Measurements from ENCODE around the gene VIL1. TPM values are rescaled to one million over a fixed set of nuclear protein-coding genes. Genes with fewer than 3 reads are reported as not detected.

The VIL1 gene
- not detected in 2 replicates for total RNA-seq

- no peak for DNase-seq
These were observed at the start of gene VIL1 for GRCh38 chr2:218418717-218419458. Gene VIL1, plus strand, starts transcription at chr2:218419123. Its CDS starts 4,656 bp downstream, at chr2:218423779.

DNA sequence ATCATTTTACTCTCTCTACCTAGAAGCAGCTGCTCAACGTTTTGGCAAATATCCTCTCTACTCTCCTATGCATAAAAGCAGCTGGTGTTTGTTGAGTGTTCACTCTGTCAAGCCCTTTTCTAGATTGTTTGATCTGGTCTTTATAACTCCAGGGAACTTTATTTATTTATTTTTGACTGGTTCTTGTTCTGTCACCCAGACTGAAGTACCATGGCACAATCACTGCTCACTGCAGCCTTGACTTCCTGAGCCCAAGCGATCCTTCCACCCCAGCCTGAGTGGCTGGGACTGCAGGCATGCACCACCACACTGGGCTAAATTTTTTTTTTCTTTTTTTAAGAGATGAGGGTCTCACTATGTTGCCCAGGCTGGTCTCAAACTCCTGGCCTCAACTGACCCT lies 49.6 kb upstream of the VIL1 start:
- DNase-seq = no peak

DNA sequence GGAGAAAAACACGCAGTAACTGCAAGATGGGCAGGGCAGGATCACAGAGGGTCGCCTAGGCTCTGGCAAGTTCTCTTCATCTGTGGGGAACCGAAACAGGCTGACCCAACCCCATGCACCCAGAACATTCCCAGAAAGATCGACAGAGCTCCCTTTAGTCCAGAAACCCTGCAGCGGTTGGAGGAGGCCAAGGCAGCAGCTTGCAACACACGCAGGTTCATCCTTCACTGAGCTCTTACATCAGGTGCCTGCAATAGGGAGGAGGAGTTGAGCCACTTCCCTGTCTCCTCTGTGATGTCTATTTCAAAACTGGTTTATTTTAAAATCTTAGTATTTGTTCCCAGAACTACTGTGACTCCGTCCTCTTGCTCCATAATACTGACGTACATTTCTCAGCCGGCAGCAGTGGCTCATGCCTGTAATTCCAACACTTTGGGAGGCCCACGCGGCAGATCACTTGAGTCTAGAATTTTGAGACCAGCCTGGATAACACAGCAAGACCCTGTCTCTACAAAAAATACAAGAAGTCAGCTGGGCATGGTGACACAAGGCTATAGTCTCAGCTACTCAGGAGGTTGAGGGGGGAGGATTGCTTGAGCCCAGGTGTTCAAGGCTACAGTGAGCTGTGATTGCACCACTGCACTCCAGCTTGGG lies 48.4 kb upstream of the VIL1 start:
- no peak for DNase-seq

DNA sequence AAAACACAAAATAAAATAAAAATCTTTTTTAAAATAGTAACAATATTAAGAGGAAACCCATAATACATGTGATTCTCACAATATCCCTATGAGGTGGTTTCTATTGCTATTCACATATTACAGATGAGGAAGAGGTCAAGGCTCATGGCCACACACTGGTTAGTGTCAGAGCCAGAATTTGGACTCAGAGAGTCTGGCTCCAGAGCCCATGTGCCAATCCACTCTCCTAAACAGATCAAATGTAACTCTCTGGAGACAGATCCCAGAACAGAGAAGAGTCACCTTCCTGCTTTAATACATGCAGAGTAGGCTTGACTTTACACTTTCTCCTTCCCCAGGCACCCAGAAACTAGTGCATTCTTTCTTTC lies 47.0 kb upstream of the VIL1 start:
- no peak for DNase-seq

- DNase-seq = no peak
These were observed 44.1 kb upstream of the VIL1 start for GRCh38 chr2:218374795-218375194.

DNA sequence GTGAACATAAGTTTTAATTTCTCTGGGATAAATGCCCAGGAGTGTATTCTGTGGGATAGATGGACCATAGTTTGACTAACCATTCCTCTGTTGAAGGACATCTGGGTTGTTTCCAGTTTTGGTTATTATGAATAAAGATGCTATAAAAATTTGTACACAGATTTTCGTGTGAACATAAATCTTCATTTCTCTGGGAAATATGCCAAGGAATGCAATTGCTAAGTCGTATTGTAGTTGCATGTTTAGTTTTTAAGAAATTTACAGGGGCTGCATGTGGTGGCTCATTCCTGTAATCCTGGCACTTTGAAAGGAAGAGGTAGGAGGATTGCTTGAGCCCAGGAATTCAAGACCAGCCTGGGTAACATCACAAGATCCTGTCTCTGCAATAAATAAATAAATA lies 43.7 kb upstream of the VIL1 start:
- DNase-seq = peak; percentile 27

DNA sequence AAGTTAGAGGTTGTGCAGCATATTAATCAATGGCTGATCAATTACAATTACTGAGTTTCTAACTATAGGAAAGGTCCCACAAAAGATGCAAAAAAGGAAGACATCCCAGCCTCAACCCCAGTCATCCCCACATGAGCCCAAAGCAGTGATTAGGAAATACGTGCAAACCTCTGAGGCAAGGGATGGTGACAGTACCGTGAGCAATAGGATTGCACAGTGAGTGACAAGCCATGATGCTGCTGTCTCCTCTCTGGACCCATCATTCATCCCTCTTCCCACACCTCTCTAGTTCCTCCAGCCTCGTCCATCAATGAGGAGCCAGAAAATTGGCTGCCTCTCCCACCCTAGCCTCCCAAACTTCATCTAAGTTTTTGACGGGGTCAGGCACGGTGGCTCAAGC lies 40.9 kb upstream of the VIL1 start:
- no peak for DNase-seq

DNA sequence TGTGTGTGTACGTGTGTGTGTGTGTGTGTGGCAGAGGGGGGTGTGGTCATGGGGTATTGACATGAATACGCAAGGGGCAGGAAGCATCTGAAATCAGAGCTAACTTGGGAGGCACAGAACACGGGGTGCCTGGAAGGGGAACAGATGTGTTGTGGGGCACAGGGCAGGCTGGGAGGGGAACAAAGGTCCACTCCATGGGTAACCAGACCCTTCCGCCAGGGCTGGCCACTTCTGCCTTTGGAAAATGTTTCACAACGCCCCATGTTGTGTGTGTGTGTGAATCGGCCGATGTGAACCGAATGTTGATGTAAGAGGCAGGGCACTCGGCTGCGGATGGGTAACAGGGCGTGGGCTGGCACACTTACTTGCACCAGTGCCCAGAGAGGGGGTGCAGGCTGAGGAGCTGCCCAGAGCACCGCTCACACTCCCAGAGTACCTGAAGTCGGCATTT lies 37.0 kb upstream of the VIL1 start, which contains the start of gene SLC11A1:
Gene SLC11A1 (plus strand): TSS at position 358 of the 451 bp plus-strand sequence. CDS start 96 bp downstream, outside the sequence.
- no peak for DNase-seq

DNA sequence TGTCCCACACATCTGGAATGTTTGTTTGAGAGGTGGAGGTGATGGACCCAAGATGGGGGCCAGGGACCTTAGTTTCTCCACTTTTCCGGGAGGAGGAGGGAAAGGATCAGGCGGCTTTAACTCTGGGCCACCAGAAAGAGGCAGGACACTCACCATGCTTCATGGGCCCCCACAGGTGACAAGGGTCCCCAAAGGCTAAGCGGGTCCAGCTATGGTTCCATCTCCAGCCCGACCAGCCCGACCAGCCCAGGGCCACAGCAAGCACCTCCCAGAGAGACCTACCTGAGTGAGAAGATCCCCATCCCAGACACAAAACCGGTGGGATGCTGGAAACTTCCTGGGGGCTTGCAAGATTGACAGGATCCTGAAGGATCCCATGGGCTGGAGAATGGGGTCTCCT lies 36.1 kb upstream of the VIL1 start:
- DNase-seq = no peak

- DNase-seq = no peak
These were observed 34.9 kb upstream of the VIL1 start for GRCh38 chr2:218383892-218384519.

DNA sequence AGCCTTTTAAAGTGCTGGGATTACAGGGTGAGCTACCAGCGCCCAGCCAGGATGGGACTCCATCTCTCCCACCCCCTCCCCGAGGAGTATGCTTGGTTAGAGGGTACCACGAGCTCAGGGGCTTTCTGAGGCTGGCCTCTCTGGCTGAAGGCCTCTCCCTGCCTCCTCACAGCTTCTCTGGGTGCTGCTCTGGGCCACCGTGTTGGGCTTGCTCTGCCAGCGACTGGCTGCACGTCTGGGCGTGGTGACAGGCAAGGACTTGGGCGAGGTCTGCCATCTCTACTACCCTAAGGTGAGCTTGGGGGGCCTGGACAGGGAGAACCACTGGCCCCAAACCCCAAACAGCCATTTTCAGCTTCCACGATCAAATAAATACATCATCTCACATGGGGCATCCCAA lies 33.9 kb upstream of the VIL1 start:
- DNase-seq = no peak

- no peak for DNase-seq
These were observed 32.2 kb upstream of the VIL1 start for GRCh38 chr2:218386505-218387368.

GRCh38 chr2:218387369-218388194 lies 31.3 kb upstream of the VIL1 start:
- peak; percentile 77 for DNase-seq

DNA sequence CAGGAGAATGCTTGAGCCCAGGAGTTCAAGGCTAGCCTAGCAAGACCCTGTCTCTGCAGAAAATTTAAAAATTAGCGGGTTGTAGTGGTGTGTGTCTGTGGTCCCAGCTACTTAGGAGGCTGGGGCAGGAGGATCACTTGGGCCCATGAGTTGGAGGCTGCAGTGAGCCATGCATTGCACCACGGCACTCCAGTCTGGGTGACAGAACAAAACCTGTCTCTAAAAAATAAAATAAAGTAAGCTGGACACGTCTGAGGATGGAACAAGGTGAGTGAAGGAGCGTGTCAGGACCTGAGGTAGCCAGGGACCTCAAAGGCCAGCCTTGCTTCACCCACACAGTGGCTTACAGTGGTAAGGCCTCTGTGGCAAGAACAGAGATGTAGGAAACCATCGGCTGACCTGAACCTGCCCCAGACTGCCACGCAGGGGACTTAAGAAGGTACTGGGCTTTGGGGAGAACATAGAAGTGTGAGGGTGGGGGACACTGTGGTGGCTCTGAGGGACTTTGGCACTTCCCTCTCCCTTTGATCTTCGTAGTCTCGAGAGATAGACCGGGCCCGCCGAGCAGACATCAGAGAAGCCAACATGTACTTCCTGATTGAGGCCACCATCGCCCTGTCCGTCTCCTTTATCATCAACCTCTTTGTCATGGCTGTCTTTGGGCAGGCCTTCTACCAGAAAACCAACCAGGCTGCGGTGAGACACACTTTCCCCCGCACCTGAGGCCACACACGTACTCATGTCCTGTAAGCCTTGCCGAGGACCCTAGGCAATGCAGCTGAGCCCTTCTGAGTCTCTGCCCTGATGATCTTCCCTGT lies 29.4 kb upstream of the VIL1 start:
- no peak for DNase-seq

GRCh38 chr2:218391202-218391601 lies 27.7 kb upstream of the VIL1 start:
- DNase-seq = no peak

- DNase-seq = no peak
These were observed 26.5 kb upstream of the VIL1 start for GRCh38 chr2:218392459-218392858.

GRCh38 chr2:218392891-218393462 lies 25.9 kb upstream of the VIL1 start:
- no peak for DNase-seq

DNA sequence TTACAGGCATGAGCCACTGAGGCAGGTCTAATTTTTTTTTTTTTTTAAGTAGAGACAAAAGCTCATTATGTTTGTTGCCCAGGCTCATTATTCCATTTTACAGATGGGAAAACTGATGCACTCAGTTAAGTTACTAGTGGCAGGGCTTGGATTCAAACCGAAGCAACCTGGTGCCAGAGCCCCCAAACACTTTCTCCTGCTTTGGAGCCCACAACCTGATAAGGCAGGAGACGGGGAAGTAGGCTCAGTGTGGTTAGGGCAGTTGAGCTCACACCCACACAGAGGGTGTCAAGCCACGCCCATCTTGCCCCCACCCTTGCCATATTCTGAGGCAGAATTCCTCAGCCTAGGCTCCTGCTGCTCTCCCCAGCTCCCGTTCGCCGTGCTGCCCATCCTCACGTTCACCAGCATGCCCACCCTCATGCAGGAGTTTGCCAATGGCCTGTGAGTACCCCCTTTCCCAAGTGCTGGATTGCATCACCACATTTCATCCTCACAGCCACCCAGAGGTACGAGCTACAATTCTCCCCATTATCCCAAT lies 25.1 kb upstream of the VIL1 start:
- no peak for DNase-seq

- DNase-seq = no peak
These were observed 24.4 kb upstream of the VIL1 start for GRCh38 chr2:218394298-218395089.

DNA sequence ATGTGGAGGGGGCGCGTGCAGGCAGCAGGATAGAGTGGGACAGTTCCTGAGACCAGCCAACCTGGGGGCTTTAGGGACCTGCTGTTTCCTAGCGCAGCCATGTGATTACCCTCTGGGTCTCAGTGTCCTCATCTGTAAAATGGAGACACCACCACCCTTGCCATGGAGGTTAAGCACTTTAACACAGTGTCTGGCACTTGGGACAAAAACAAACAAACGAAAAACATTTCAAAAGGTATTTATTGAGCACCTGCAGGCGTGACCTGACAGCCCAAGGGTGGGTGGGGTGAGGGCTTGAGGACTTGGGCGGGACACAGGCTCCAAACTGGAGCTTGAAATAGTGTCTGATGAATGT lies 23.9 kb upstream of the VIL1 start:
- no peak for DNase-seq

Data from dermis blood vessel endothelial cell (primary cell).